A549 (cell line): ENCODE results near the gene POLR3E. TPM values are rescaled to one million over a fixed set of nuclear protein-coding genes. Genes with fewer than 3 reads are reported as not detected.

Source experiments
- ATAC-seq, 2 experiments: fragments of 200-7000 bp in 1 of 2; fragments of >200 bp in 1 of 2; cut with Nextera tagmentation in 1 of 2; cut with Tn5 transposase in 1 of 2; 3 replicates each; pipeline versions ENCODE4 v1.8.0 to v1.9.1; 2018 to 2020; ENCODE audit warnings: mild to moderate bottlenecking in 1 of 2, moderate library complexity in 1 of 2
- CTCF ChIA-PET: fragments of 300-600 bp; sonication (Branson Sonifier 250); formaldehyde crosslinking; extraction: SDS; loops from one replicate; lab custom pipeline; 2021; ENCODE audit warnings: antibody characterized with exemption, inconsistent platforms; lab: Yijun Ruan, JAX
- POLR2A ChIA-PET: fragments of 350-600 bp; formaldehyde crosslinking; extraction: SDS; loops from one replicate; lab custom pipeline; 2021; ENCODE audit warnings: antibody characterized with exemption, inconsistent platforms; lab: Yijun Ruan, JAX
- DNase-seq, 2 experiments: peaks; one replicate each; pipeline versions ENCODE4 v3.0.0 to v3.0.0-alpha.2; 2011 to 2016; ENCODE audit warnings: low read depth in 1 of 2, low spot score in 1 of 2
- FAIRE-seq: peaks from 2 replicates; lab custom pipeline; 2011; peaks lifted over from hg19 to GRCh38; lab: Jason Lieb, UNC
- H3K27ac ChIP-seq, 2 experiments: fragments of >200 bp; sonication (Bioruptor Twin); formaldehyde crosslinking; 3 replicates each; pipeline ENCODE4 v1.5.1; 2016 to 2017
- H3K4me1 ChIP-seq: fragments of >200 bp; sonication (Bioruptor Twin); formaldehyde crosslinking; 3 replicates; pipeline ENCODE4 v1.6.1; 2016
- H3K4me2 ChIP-seq: fragments of >200 bp; sonication (Bioruptor Twin); formaldehyde crosslinking; 3 replicates; pipeline ENCODE4 v1.6.1; 2016
- H3K4me3 ChIP-seq: fragments of >200 bp; sonication (Bioruptor Twin); formaldehyde crosslinking; 3 replicates; pipeline ENCODE4 v1.5.1; 2016
- H3K9me3 ChIP-seq: fragments of >200 bp; sonication (Bioruptor Twin); formaldehyde crosslinking; 3 replicates; pipeline ENCODE4 v1.6.1; 2016
- BHLHE40 ChIP-seq: IDR thresholded peaks from 2 replicates; pipeline ENCODE4 v1.6.1; 2012; ENCODE audit warnings: low read depth, low read length, inconsistent platforms
- CBX2 ChIP-seq: fragments of 200-600 bp; sonication (generic); IDR thresholded peaks from 2 replicates; pipeline ENCODE4 v1.6.1; 2016; ENCODE audit warnings: low read depth, mild to moderate bottlenecking, borderline replicate concordance
- CBX8 ChIP-seq: fragments of 200-600 bp; sonication (generic); IDR thresholded peaks from 2 replicates; pipeline ENCODE4 v1.6.1; 2016
- CHD4 ChIP-seq: fragments of 200-600 bp; sonication (generic); IDR thresholded peaks from 2 replicates; pipeline ENCODE4 v1.6.1; 2016; ENCODE audit warnings: antibody characterized with exemption, mild to moderate bottlenecking, borderline replicate concordance
- EHF ChIP-seq: fragments of 250-450 bp; sonication (Bioruptor Pico); IDR thresholded peaks from 2 replicates; pipeline ENCODE4 v1.5.0; 2020; ENCODE audit warnings: mild to moderate bottlenecking
- EHMT2 ChIP-seq: fragments of 200-600 bp; sonication (generic); IDR thresholded peaks from 2 replicates; pipeline ENCODE4 v1.6.1; 2016; ENCODE audit warnings: antibody characterized with exemption, low read depth, mild to moderate bottlenecking, moderate library complexity
- EP300 ChIP-seq, 2 experiments: fragments of >200 bp; sonication (Bioruptor Twin); formaldehyde crosslinking; IDR thresholded peaks; 2 replicates in 1 of 2; 3 replicates in 1 of 2; pipeline ENCODE4 v1.6.1; 2016 to 2017
- ESRRA ChIP-seq: fragments of 150-350 bp; IDR thresholded peaks from 2 replicates; pipeline ENCODE4 v1.6.1; 2014; ENCODE audit warnings: mild to moderate bottlenecking, low read length, borderline replicate concordance
- FOSB ChIP-seq: fragments of 250-450 bp; sonication (Bioruptor Pico); IDR thresholded peaks from 2 replicates; pipeline ENCODE4 v1.5.0; 2020; ENCODE audit warnings: mild to moderate bottlenecking, moderate library complexity
- FOSL2 ChIP-seq, 2 experiments: fragments of 450-650 bp in 1 of 2; fragments of >200 bp in 1 of 2; sonication (Bioruptor Twin) in 1 of 2; formaldehyde crosslinking; IDR thresholded peaks; 2 replicates each; pipeline versions ENCODE4 v1.5.0 to v1.6.1; 2016 to 2020; ENCODE audit warnings: mild to moderate bottlenecking in 1 of 2, moderate library complexity in 1 of 2
- HDAC2 ChIP-seq: fragments of 200-600 bp; sonication (generic); IDR thresholded peaks from 2 replicates; pipeline ENCODE4 v1.6.1; 2016
- HEYL ChIP-seq: fragments of 250-450 bp; sonication (Bioruptor Pico); IDR thresholded peaks from 2 replicates; pipeline ENCODE4 v1.8.0; 2021; ENCODE audit warnings: mild to moderate bottlenecking, moderate library complexity
- HOXA7 ChIP-seq: fragments of 250-450 bp; sonication (Bioruptor Pico); IDR thresholded peaks from 2 replicates; pipeline ENCODE4 v1.5.0; 2020; ENCODE audit warnings: mild to moderate bottlenecking, moderate library complexity
- KDM1A ChIP-seq: fragments of 200-600 bp; sonication (generic); IDR thresholded peaks from 2 replicates; pipeline ENCODE4 v1.6.1; 2016; ENCODE audit warnings: low read depth, mild to moderate bottlenecking
- KDM5A ChIP-seq: fragments of 200-600 bp; sonication (generic); IDR thresholded peaks from 2 replicates; pipeline ENCODE4 v1.6.1; 2016; ENCODE audit warnings: antibody characterized with exemption, mild to moderate bottlenecking
- NFE2L2 ChIP-seq: fragments of 150-350 bp; conservative IDR thresholded peaks from 2 replicates; pipeline ENCODE4 v1.6.1; 2014; ENCODE audit warnings: low read length
- POLR2AphosphoS2 ChIP-seq: conservative IDR thresholded peaks from 2 replicates; pipeline ENCODE4 v1.6.1; 2012; ENCODE audit warnings: low read length, improper control_type of control experiment, inconsistent platforms
- RCOR1 ChIP-seq: fragments of 150-350 bp; IDR thresholded peaks from 2 replicates; pipeline ENCODE4 v1.6.1; 2014; ENCODE audit warnings: antibody characterized with exemption, low read length, low read depth
- SREBF2 ChIP-seq: fragments of 450-650 bp; IDR thresholded peaks from 2 replicates; pipeline ENCODE4 v1.6.1; 2014; ENCODE audit warnings: mild to moderate bottlenecking, moderate library complexity
- TFCP2L1 ChIP-seq: fragments of 250-450 bp; sonication (Bioruptor Pico); IDR thresholded peaks from 2 replicates; pipeline ENCODE4 v1.5.0; 2021; ENCODE audit warnings: mild to moderate bottlenecking
- ZNF302 ChIP-seq: fragments of 250-450 bp; sonication (Bioruptor Pico); IDR thresholded peaks from 2 replicates; pipeline ENCODE4 v1.9.0; 2021; ENCODE audit warnings: inconsistent platforms, mild to moderate bottlenecking, moderate library complexity
- ZSCAN20 ChIP-seq: fragments of 250-450 bp; sonication (Bioruptor Pico); IDR thresholded peaks from 2 replicates; pipeline ENCODE4 v1.8.0; 2022; ENCODE audit warnings: mild to moderate bottlenecking, moderate library complexity
- WGBS: methylation state at CpG from one replicate; pipeline ENCODE4 v1.1.6; 2017; ENCODE audit errors: missing lambda C conversion rate; 5-methylcytosine and 5-hydroxymethylcytosine counted together
- polyA plus RNA-seq, 4 experiments: library from polyadenylated mRNA; depleted of rRNA in 3 of 4; stranded (reverse); fragments of >200 nt; fragmentation: RNase III in 1 of 4; extraction: RNeasy Plus Mini Kit Qiagen cat#74134 plus additional on column Dnase treatment in 1 of 4; gene quantifications; 2 replicates in 3 of 4; 3 replicates in 1 of 4; pipeline ENCODE4 v1.2.3, GENCODE V29; 2011 to 2017
- TF ChIP-seq, protein P1 (sequence below): IDR thresholded peaks from 2 replicates; pipeline ENCODE4 v1.6.1; 2012; ENCODE audit warnings: low read depth, borderline replicate concordance
- TF ChIP-seq, protein P2 (sequence below): IDR thresholded peaks from 2 replicates; pipeline ENCODE4 v1.6.1; 2012
- TF ChIP-seq, protein P3 (sequence below): fragments of >200 bp; sonication (Bioruptor Twin); formaldehyde crosslinking; IDR thresholded peaks from 3 replicates; pipeline ENCODE4 v1.6.1; 2016
- TF ChIP-seq, protein P4 (sequence below): fragments of >200 bp; sonication (Bioruptor Twin); formaldehyde crosslinking; IDR thresholded peaks from 3 replicates; pipeline ENCODE4 v1.5.1; 2016
- TF ChIP-seq, protein P5 (sequence below): fragments of 450-650 bp; IDR thresholded peaks from 2 replicates; pipeline ENCODE4 v1.6.1; 2014; ENCODE audit warnings: antibody characterized with exemption
- TF ChIP-seq, protein P6 (sequence below): fragments of 250-450 bp; sonication (Bioruptor Pico); IDR thresholded peaks from 2 replicates; pipeline ENCODE4 v1.5.0; 2021; ENCODE audit warnings: mild to moderate bottlenecking, moderate library complexity, borderline replicate concordance

The POLR3E gene
- polyA plus RNA-seq, 2 of the 4 experiments (the other 2 are of a cell fraction): 54.6 to 77.9 TPM

DNA sequence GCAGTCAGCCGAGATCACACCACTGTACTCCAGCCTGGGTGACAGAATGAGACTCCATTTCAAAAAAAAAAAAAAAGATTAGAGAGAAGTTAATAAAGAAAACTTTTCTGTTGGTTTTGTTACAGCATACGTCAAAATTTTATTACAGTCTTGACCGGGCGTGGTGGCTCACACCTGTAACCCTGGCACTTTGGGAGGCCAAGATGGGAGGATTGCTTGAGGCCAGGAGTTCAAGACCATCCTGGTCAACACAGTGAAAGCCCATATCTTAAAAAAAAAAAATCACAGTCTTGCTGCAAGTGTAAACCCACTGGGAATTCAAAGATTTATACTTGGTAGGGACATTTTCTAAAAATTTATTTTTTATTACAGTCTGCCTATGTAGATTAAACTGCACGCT is 6.2 kb upstream of the POLR3E start:
- H3K4me1 ChIP-seq: peaks cover 14% of the 10 kb centered on the region; the same call in 2 of the 3 replicates
- CTCF ChIA-PET: no interaction called here
- 93% methylated on average over 5 of the region's 5 CpGs for WGBS
- POLR2A ChIA-PET: no interaction called here
- no peak for FAIRE-seq
- TF ChIP-seq CBX2 (no peak), BHLHE40 (no peak), FOSB (CRISPR knock-in tag) (no peak), TFCP2L1 (CRISPR knock-in tag) (no peak), HOXA7 (CRISPR knock-in tag) (no peak), KDM1A (no peak), ZSCAN20 (no peak), EHMT2 (no peak), ESRRA (no peak), POLR2AphosphoS2 (no peak), HDAC2 (no peak), KDM5A (no peak), HEYL (CRISPR knock-in tag) (no peak), CBX8 (no peak), CHD4 (no peak)
- TF ChIP-seq, protein P1, sequence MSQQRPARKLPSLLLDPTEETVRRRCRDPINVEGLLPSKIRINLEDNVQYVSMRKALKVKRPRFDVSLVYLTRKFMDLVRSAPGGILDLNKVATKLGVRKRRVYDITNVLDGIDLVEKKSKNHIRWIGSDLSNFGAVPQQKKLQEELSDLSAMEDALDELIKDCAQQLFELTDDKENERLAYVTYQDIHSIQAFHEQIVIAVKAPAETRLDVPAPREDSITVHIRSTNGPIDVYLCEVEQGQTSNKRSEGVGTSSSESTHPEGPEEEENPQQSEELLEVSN: no peak
- TF ChIP-seq, all 56 proteins: peak for 0
- H3K4me3 ChIP-seq: no peak overlapping the region
- ATAC-seq (no peak), DNase-seq (no peak)
- no peaks in the 10 kb centered on the region for H3K9me3 ChIP-seq
- H3K27ac ChIP-seq: no peak overlapping the region
- H3K4me2 ChIP-seq: no peak overlapping the region

DNA sequence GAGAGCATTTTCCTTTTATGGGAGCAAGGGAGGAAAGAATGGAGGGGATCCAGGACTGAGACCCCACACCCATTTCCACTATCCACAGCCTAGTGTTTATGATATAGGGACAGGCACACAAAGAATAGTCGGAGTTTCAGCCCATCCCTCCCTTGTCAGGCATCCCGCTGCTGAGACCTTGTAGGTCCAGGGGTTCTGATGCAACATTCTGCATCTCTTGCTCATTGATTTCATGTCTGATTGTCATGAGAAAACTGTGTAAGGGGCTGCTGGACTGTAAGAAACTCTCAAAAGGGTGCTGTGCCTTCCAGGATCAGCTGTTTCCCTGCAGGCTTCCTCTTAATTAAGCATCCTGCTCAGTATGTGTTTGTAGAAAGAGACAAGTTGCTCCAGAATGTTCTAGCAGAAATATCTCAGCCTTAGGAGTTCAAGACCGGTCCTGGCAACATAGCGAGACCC is 5.3 kb upstream of the POLR3E start:
- DNase-seq (no peak), ATAC-seq (no peak), FAIRE-seq (no peak)
- no peak overlapping the region for H3K4me3 ChIP-seq
- peaks cover 16% of the 10 kb centered on the region; the same call in 2 of the 3 replicates for H3K4me1 ChIP-seq
- ChIA-PET CTCF (no interaction called here), POLR2A (no interaction called here)
- TF ChIP-seq, protein P2, sequence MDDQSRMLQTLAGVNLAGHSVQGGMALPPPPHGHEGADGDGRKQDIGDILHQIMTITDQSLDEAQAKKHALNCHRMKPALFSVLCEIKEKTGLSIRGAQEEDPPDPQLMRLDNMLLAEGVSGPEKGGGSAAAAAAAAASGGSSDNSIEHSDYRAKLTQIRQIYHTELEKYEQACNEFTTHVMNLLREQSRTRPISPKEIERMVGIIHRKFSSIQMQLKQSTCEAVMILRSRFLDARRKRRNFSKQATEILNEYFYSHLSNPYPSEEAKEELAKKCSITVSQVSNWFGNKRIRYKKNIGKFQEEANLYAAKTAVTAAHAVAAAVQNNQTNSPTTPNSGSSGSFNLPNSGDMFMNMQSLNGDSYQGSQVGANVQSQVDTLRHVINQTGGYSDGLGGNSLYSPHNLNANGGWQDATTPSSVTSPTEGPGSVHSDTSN: no peak
- no peak overlapping the region for H3K4me2 ChIP-seq
- 89% methylated on average over 4 of the region's 4 CpGs for WGBS
- peak overlapping the region; percentile 39 to 61; a peak in 4 of 6 replicates for H3K27ac ChIP-seq
- H3K9me3 ChIP-seq: no peaks in the 10 kb centered on the region

DNA sequence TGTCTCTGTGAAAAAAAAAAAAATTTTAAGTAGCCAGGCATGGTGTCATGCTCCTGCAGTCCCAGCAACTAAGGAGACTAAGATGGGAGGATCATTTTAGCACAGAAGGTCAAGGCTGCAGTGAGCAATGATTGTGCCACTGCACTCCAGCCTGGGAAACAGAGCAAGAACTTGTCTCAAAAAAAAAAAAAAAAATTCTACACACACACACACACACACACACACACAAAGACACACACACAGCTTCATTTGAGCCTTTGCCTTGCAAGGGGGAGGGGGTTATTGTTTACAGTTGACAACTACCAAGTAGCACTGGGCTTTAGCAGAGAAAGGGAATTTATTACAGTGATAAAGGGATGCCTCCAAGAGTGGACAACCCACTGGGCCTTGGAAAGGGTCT is 4.9 kb upstream of the POLR3E start:
- Histone ChIP-seq H3K4me1 (peaks cover 16% of the 10 kb centered on the region; the same call in 2 of the 3 replicates), H3K27ac (peak overlapping the region; percentile 39 to 61; a peak in 3 of 6 replicates), H3K4me3 (no peak overlapping the region), H3K4me2 (no peak overlapping the region), H3K9me3 (no peaks in the 10 kb centered on the region)
- CTCF ChIA-PET: no interaction called here
- FAIRE-seq: no peak
- no peak for ATAC-seq
- DNase-seq: no peak
- POLR2A ChIA-PET: no interaction called here
- TF ChIP-seq, protein P3, sequence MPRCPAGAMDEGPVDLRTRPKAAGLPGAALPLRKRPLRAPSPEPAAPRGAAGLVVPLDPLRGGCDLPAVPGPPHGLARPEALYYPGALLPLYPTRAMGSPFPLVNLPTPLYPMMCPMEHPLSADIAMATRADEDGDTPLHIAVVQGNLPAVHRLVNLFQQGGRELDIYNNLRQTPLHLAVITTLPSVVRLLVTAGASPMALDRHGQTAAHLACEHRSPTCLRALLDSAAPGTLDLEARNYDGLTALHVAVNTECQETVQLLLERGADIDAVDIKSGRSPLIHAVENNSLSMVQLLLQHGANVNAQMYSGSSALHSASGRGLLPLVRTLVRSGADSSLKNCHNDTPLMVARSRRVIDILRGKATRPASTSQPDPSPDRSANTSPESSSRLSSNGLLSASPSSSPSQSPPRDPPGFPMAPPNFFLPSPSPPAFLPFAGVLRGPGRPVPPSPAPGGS: no peak
- no peak for TF ChIP-seq RCOR1
- no peak for TF ChIP-seq ZNF302 (CRISPR knock-in tag)
- TF ChIP-seq EHMT2: no peak
- TF ChIP-seq ZSCAN20: no peak
- TF ChIP-seq EP300 (IDR thresholded peaks at IDR 0.05): no peak
- TF ChIP-seq, protein P4, sequence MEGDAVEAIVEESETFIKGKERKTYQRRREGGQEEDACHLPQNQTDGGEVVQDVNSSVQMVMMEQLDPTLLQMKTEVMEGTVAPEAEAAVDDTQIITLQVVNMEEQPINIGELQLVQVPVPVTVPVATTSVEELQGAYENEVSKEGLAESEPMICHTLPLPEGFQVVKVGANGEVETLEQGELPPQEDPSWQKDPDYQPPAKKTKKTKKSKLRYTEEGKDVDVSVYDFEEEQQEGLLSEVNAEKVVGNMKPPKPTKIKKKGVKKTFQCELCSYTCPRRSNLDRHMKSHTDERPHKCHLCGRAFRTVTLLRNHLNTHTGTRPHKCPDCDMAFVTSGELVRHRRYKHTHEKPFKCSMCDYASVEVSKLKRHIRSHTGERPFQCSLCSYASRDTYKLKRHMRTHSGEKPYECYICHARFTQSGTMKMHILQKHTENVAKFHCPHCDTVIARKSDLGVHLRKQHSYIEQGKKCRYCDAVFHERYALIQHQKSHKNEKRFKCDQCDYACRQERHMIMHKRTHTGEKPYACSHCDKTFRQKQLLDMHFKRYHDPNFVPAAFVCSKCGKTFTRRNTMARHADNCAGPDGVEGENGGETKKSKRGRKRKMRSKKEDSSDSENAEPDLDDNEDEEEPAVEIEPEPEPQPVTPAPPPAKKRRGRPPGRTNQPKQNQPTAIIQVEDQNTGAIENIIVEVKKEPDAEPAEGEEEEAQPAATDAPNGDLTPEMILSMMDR: no peak
- no peak for TF ChIP-seq CBX8
- no peak for TF ChIP-seq NFE2L2
- TF ChIP-seq, protein P5, sequence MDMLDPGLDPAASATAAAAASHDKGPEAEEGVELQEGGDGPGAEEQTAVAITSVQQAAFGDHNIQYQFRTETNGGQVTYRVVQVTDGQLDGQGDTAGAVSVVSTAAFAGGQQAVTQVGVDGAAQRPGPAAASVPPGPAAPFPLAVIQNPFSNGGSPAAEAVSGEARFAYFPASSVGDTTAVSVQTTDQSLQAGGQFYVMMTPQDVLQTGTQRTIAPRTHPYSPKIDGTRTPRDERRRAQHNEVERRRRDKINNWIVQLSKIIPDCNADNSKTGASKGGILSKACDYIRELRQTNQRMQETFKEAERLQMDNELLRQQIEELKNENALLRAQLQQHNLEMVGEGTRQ: no peak
- no peak for TF ChIP-seq HEYL (CRISPR knock-in tag)
- TF ChIP-seq HOXA7 (CRISPR knock-in tag): no peak
- no peak for TF ChIP-seq FOSL2 (IDR thresholded peaks at IDR 0.05)
- no peak for TF ChIP-seq FOSL2 (CRISPR knock-in tag; IDR thresholded peaks at IDR 0.05)
- TF ChIP-seq POLR2AphosphoS2: no peak
- TF ChIP-seq, protein P6, sequence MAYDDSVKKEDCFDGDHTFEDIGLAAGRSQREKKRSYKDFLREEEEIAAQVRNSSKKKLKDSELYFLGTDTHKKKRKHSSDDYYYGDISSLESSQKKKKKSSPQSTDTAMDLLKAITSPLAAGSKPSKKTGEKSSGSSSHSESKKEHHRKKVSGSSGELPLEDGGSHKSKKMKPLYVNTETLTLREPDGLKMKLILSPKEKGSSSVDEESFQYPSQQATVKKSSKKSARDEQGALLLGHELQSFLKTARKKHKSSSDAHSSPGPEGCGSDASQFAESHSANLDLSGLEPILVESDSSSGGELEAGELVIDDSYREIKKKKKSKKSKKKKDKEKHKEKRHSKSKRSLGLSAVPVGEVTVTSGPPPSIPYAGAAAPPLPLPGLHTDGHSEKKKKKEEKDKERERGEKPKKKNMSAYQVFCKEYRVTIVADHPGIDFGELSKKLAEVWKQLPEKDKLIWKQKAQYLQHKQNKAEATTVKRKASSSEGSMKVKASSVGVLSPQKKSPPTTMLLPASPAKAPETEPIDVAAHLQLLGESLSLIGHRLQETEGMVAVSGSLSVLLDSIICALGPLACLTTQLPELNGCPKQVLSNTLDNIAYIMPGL (CRISPR knock-in tag): no peak
- no peak for TF ChIP-seq EHF (CRISPR knock-in tag)
- TF ChIP-seq SREBF2: no peak
